SK-N-SH (cell line): ENCODE data around the gene RAI14. TPM values are rescaled to one million over a fixed set of nuclear protein-coding genes. Genes with fewer than 3 reads are reported as not detected.
"Not testable (repeated sequence)": the region's sequence is repeated elsewhere in the genome, so short reads cannot be mapped to it uniquely, and the experiment has no call there.

Experiments
- CTCF ChIA-PET: fragments of 300-600, 350-600 bp; formaldehyde crosslinking; extraction: SDS; loops from one replicate; lab custom pipeline; 2021; lab: Yijun Ruan, JAX
- POLR2A ChIA-PET: fragments of 350-600 bp; sonication (Branson Sonifier 250); formaldehyde crosslinking; extraction: SDS; loops from one replicate; lab custom pipeline; 2020; ENCODE audit warnings: antibody characterized with exemption, inconsistent platforms; lab: Yijun Ruan, JAX
- DNase-seq: peaks from one replicate; pipeline ENCODE4 v3.0.0; 2012
- H2AFZ ChIP-seq: fragments of 200-600 bp; sonication (generic); 2 replicates; pipeline ENCODE4 v1.8.1; 2016; ENCODE audit warnings: antibody characterized with exemption, mild to moderate bottlenecking, low read depth
- H3F3A ChIP-seq: fragments of 200-600 bp; sonication (generic); replicated peaks from 2 replicates; pipeline ENCODE3; 2016; ENCODE audit warnings: antibody characterized with exemption, mild to moderate bottlenecking; ENCODE audit not compliant: insufficient read depth
- H3K27ac ChIP-seq, 2 experiments: fragments of 200-500 bp in 1 of 2; fragments of 200-600 bp in 1 of 2; sonication (Bioruptor generic) in 1 of 2; sonication (generic), shearing (Covaris generic) in 1 of 2; 2 replicates each; pipeline versions ENCODE4 v1.5.1 to v1.6.1; 2014 to 2016; ENCODE audit warnings: low read depth in 2 of 2, inconsistent platforms in 1 of 2, low read length in 1 of 2, mild to moderate bottlenecking in 1 of 2, mixed read lengths in 1 of 2
- H3K27me3 ChIP-seq: fragments of 200-600 bp; sonication (generic), shearing (Covaris generic); 2 replicates; pipeline ENCODE4 v1.6.1; 2016; ENCODE audit warnings: mixed run types; ENCODE audit not compliant: insufficient read depth
- H3K36me3 ChIP-seq, 2 experiments: fragments of 200-500 bp in 1 of 2; fragments of 200-600 bp in 1 of 2; sonication (Bioruptor generic) in 1 of 2; sonication (generic) in 1 of 2; replicated peaks in 1 of 2; 2 replicates each; pipeline versions ENCODE3 to v1.5.1; 2014 to 2016; ENCODE audit warnings: low read length in 1 of 2, mild to moderate bottlenecking in 1 of 2; ENCODE audit not compliant: insufficient read depth in 2 of 2, control insufficient read depth in 1 of 2
- H3K4me1 ChIP-seq, 2 experiments: fragments of 200-500 bp in 1 of 2; fragments of 200-600 bp in 1 of 2; sonication (Bioruptor generic) in 1 of 2; sonication (generic), shearing (Covaris generic) in 1 of 2; 2 replicates each; pipeline versions ENCODE4 v1.5.1 to v1.6.1; 2014 to 2016; ENCODE audit warnings: low read depth in 1 of 2, low read length in 1 of 2, mixed run types in 1 of 2; ENCODE audit not compliant: insufficient read depth in 2 of 2, control insufficient read depth in 1 of 2
- H3K4me2 ChIP-seq: fragments of 200-600 bp; sonication (generic), shearing (Covaris generic); 2 replicates; pipeline ENCODE4 v1.6.1; 2017; ENCODE audit warnings: mixed run types
- H3K4me3 ChIP-seq, 2 experiments: fragments of 200-500 bp in 1 of 2; fragments of 200-600 bp in 1 of 2; sonication (Bioruptor generic) in 1 of 2; sonication (generic), shearing (Covaris generic) in 1 of 2; 2 replicates each; pipeline versions ENCODE4 v1.5.1 to v1.8.1; 2014 to 2016; ENCODE audit warnings: low read depth in 2 of 2, inconsistent platforms in 1 of 2, low read length in 1 of 2, mild to moderate bottlenecking in 1 of 2, mixed read lengths in 1 of 2, moderate library complexity in 1 of 2
- H3K79me2 ChIP-seq: fragments of 200-600 bp; sonication (generic); 2 replicates; pipeline ENCODE4 v1.8.1; 2017; ENCODE audit warnings: mild to moderate bottlenecking; ENCODE audit not compliant: insufficient read depth
- H3K9ac ChIP-seq: fragments of 200-600 bp; sonication (generic); 2 replicates; pipeline ENCODE4 v1.6.1; 2017; ENCODE audit warnings: mixed run types
- H3K9me2 ChIP-seq: fragments of 200-600 bp; sonication (generic); 2 replicates; pipeline ENCODE4 v1.6.1; 2017; ENCODE audit warnings: mixed run types
- H3K9me3 ChIP-seq: fragments of 200-600 bp; sonication (generic); 2 replicates; pipeline ENCODE4 v1.6.1; 2017; ENCODE audit warnings: mixed run types, mild to moderate bottlenecking, moderate library complexity
- H4K20me1 ChIP-seq: fragments of 200-600 bp; sonication (generic); 2 replicates; pipeline ENCODE4 v1.6.1; 2017; ENCODE audit warnings: mild to moderate bottlenecking, mixed run types; ENCODE audit not compliant: insufficient read depth
- FOSL2 ChIP-seq: IDR thresholded peaks from 2 replicates; pipeline ENCODE4 v1.4.0; 2012; ENCODE audit warnings: low read depth, mild to moderate bottlenecking, moderate library complexity, borderline replicate concordance
- GABPA ChIP-seq: IDR thresholded peaks from 2 replicates; pipeline ENCODE4 v1.4.0; 2012; ENCODE audit warnings: low read depth, mild to moderate bottlenecking
- RAD21 ChIP-seq: IDR thresholded peaks from 2 replicates; pipeline ENCODE4 v1.6.1; 2012; ENCODE audit warnings: mild to moderate bottlenecking, low read length
- RXRA ChIP-seq: IDR thresholded peaks from 2 replicates; pipeline ENCODE4 v1.4.0; 2012; ENCODE audit warnings: low read depth, mild to moderate bottlenecking, borderline replicate concordance
- SIN3A ChIP-seq: IDR thresholded peaks from 2 replicates; pipeline ENCODE4 v1.6.1; 2012; ENCODE audit warnings: low read depth, mild to moderate bottlenecking, low read length, moderate library complexity, borderline replicate concordance
- SMC3 ChIP-seq: IDR thresholded peaks from 2 replicates; pipeline ENCODE4 v1.6.1; 2012; ENCODE audit warnings: low read depth, low read length, improper control_type of control experiment
- TCF12 ChIP-seq: IDR thresholded peaks from 2 replicates; pipeline ENCODE4 v1.4.0; 2012
- WGBS: methylation state at CpG from one replicate; pipeline ENCODE4 v1.1.6; 2017; ENCODE audit warnings: low lambda C conversion rate; 5-methylcytosine and 5-hydroxymethylcytosine counted together
- polyA plus RNA-seq, 3 experiments: library from polyadenylated mRNA; depleted of rRNA; stranded (reverse); fragments of >200 nt; gene quantifications; 2 replicates each; pipeline ENCODE4 v1.2.3, GENCODE V29; 2012
- TF ChIP-seq, protein P1 (sequence below): fragments of 200-600 bp; sonication (generic); IDR thresholded peaks from 2 replicates; pipeline ENCODE4 v1.6.1; 2017; ENCODE audit warnings: antibody characterized with exemption, mild to moderate bottlenecking, moderate library complexity
- TF ChIP-seq, protein P2 (sequence below): fragments of 150-350 bp; IDR thresholded peaks from 2 replicates; pipeline ENCODE4 v1.6.1; 2017; ENCODE audit warnings: antibody characterized with exemption, low read length, low read depth, borderline replicate concordance

Gene RAI14
- polyA plus RNA-seq, 1 of the 3 experiments (the other 2 are of a cell fraction) = 53.2 TPM

DNA sequence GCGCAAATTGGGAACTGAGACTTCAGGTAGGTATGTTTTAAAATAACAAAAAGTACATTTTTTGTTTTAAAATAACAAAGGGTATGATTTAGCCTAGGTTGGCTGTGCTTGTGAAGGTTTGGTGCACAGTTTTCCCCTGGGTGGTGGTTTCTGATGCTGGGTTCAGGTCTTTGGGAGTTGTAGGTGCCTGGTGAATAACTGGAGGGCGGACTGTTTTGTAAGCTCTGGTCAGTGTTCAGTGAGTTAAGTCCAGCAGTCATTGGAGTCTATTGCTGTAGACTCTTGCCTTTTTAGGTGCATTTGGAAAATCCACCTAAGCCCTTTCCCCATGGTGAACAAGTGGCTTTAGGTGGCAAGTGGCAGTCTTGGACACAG, 43.9 kb downstream of the RAI14 start:
- no peaks in the 10 kb centered on the region for H3K9me2 ChIP-seq
- peaks cover 0 to 32% of the 10 kb centered on the region in 2 experiments for H3K36me3 ChIP-seq
- H3F3A ChIP-seq = peaks cover 21% of the 10 kb centered on the region
- H3K79me2 ChIP-seq = peaks cover 98% of the 10 kb centered on the region
- H3K27ac ChIP-seq = no peak overlapping the region
- H2AFZ ChIP-seq = no peak overlapping the region
- TF ChIP-seq, protein P1, sequence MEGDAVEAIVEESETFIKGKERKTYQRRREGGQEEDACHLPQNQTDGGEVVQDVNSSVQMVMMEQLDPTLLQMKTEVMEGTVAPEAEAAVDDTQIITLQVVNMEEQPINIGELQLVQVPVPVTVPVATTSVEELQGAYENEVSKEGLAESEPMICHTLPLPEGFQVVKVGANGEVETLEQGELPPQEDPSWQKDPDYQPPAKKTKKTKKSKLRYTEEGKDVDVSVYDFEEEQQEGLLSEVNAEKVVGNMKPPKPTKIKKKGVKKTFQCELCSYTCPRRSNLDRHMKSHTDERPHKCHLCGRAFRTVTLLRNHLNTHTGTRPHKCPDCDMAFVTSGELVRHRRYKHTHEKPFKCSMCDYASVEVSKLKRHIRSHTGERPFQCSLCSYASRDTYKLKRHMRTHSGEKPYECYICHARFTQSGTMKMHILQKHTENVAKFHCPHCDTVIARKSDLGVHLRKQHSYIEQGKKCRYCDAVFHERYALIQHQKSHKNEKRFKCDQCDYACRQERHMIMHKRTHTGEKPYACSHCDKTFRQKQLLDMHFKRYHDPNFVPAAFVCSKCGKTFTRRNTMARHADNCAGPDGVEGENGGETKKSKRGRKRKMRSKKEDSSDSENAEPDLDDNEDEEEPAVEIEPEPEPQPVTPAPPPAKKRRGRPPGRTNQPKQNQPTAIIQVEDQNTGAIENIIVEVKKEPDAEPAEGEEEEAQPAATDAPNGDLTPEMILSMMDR = no peak
- TF ChIP-seq RXRA (no peak), SIN3A (no peak), GABPA (no peak), FOSL2 (no peak), TCF12 (no peak), RAD21 (no peak), SMC3 (no peak)
- TF ChIP-seq, protein P2, sequence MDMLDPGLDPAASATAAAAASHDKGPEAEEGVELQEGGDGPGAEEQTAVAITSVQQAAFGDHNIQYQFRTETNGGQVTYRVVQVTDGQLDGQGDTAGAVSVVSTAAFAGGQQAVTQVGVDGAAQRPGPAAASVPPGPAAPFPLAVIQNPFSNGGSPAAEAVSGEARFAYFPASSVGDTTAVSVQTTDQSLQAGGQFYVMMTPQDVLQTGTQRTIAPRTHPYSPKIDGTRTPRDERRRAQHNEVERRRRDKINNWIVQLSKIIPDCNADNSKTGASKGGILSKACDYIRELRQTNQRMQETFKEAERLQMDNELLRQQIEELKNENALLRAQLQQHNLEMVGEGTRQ = no peak
- TF ChIP-seq, all 33 proteins: peak for 0
- Histone ChIP-seq H3K9ac (no peak overlapping the region), H3K4me3 (no peak overlapping the region), H3K27me3 (no peaks in the 10 kb centered on the region), H3K4me1 (peaks cover 0 to 16% of the 10 kb centered on the region in 2 experiments; a peak in 2 of 4 replicates), H4K20me1 (no peaks in the 10 kb centered on the region), H3K4me2 (no peak overlapping the region), H3K9me3 (no peaks in the 10 kb centered on the region)
- 92% methylated on average over 2 of the region's 2 CpGs for WGBS
- CTCF ChIA-PET = no interaction called here
- no peak for DNase-seq
- POLR2A ChIA-PET = no interaction called here

DNA sequence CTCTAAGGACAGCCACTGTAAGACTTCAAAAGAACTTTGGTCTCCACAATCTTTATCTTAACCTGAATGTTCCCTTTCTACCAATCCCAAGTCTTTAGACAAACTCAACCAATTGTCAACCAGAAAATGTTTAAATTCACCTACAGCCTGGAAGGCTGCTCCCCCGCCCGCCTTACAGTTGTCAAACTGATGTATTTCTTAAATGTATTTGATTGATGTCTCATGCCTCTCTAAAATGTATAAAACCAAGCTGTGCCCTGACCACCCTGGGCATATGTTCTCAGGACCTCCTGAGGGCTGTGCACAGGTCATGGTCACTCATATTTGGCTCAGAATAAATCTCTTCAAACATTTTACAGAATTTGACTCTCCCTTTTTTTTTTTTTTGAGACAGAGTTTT, 45.3 kb downstream of the RAI14 start:
- DNase-seq, POLR2A ChIA-PET, H3K4me3 ChIP-seq, H3K9me3 ChIP-seq, CTCF ChIA-PET, H4K20me1 ChIP-seq, H2AFZ ChIP-seq, H3K27me3 ChIP-seq, H3K9ac ChIP-seq, H3K9me2 ChIP-seq, H3K4me2 ChIP-seq: not testable (repeated sequence)
- 90% methylated on average over 2 of the region's 2 CpGs for WGBS
- H3K4me1 ChIP-seq = peaks cover 0 to 22% of the 10 kb centered on the region in 2 experiments; a peak in 1 of 4 replicates
- peaks cover 30% of the 10 kb centered on the region for H3F3A ChIP-seq
- H3K27ac ChIP-seq = peak overlapping the region in 1 of 2 experiments; percentile 14; a peak in 2 of 4 replicates
- H3K79me2 ChIP-seq = peaks cover 96% of the 10 kb centered on the region
- peaks cover 0 to 28% of the 10 kb centered on the region in 2 experiments for H3K36me3 ChIP-seq
